Caco-2 (cell line): ENCODE results near the gene DEUP1. TPM values are rescaled to one million over a fixed set of nuclear protein-coding genes. Genes with fewer than 3 reads are reported as not detected.

Experiments used
- BruUV-seq: library from RNA; stranded (reverse); fragments of 400-500 nt; replicated peaks from 2 replicates; lab custom pipeline; 2021; lab: Mats Ljungman, UMichigan
- CTCF ChIA-PET: fragments of 300-600 bp; sonication (Branson Sonifier 250); formaldehyde crosslinking; loops from one replicate; lab custom pipeline; 2022; ENCODE audit warnings: antibody characterized with exemption; lab: Charles Lee
- POLR2A ChIA-PET: fragments of 300-600 bp; sonication (Branson Sonifier 250); formaldehyde crosslinking; loops from one replicate; lab custom pipeline; 2022; ENCODE audit warnings: antibody characterized with exemption; lab: Charles Lee
- DNase-seq, 2 experiments: peaks; one replicate each; pipeline versions ENCODE4 v3.0.0 to v3.0.0-alpha.2; 2020 to 2022
- H3K27me3 ChIP-seq: replicated peaks from 2 replicates; pipeline ENCODE4 v1.6.0; 2011; ENCODE audit warnings: low read length; ENCODE audit not compliant: control insufficient read depth, insufficient read depth
- H3K36me3 ChIP-seq: 2 replicates; pipeline ENCODE4 v1.5.1; 2011; ENCODE audit warnings: low read length; ENCODE audit not compliant: control insufficient read depth, insufficient read depth
- H3K4me1 ChIP-seq: fragments of 250-450 bp; sonication (Bioruptor Pico); 2 replicates; pipeline ENCODE4 v1.5.1; 2020; ENCODE audit warnings: mild to moderate bottlenecking
- H3K4me3 ChIP-seq: 2 replicates; pipeline ENCODE4 v1.5.1; 2011; ENCODE audit warnings: low read depth, mild to moderate bottlenecking, control low read depth, low read length
- H3K9me3 ChIP-seq: fragments of 250-450 bp; sonication (Bioruptor Pico); 2 replicates; pipeline ENCODE4 v1.5.1; 2020; ENCODE audit warnings: mild to moderate bottlenecking, moderate library complexity
- H3K27ac Mint-ChIP-seq: one replicate; pipeline ENCODE4 v1.8.0; 2022; ENCODE audit warnings: mixed read lengths; ENCODE audit not compliant: unreplicated experiment
- H3K27me3 Mint-ChIP-seq: one replicate; pipeline ENCODE4 v1.8.0; 2022; ENCODE audit warnings: mixed read lengths; ENCODE audit not compliant: insufficient read depth, unreplicated experiment
- H3K36me3 Mint-ChIP-seq: one replicate; pipeline ENCODE4 v1.8.0; 2022; ENCODE audit warnings: mild to moderate bottlenecking, mixed read lengths; ENCODE audit not compliant: insufficient read depth, unreplicated experiment
- H3K4me1 Mint-ChIP-seq: one replicate; pipeline ENCODE4 v1.8.0; 2022; ENCODE audit warnings: low read depth, mixed read lengths; ENCODE audit not compliant: unreplicated experiment
- H3K4me3 Mint-ChIP-seq: one replicate; pipeline ENCODE4 v1.8.0; 2022; ENCODE audit warnings: mild to moderate bottlenecking, moderate library complexity, mixed read lengths; ENCODE audit not compliant: unreplicated experiment
- H3K9me3 Mint-ChIP-seq: one replicate; pipeline ENCODE4 v1.8.0; 2022; ENCODE audit warnings: mixed read lengths; ENCODE audit not compliant: unreplicated experiment
- intact Hi-C: fragments of 100-400 bp; cut with micrococcal nuclease; formaldehyde crosslinking; loops from one replicate; pipeline ENCODE4 v1.10.0; 2022; ENCODE audit not compliant: unreplicated experiment
- total RNA-seq: library from RNA; stranded (reverse); gene quantifications from 2 replicates; pipeline ENCODE4 v1.2.3, GENCODE V29; 2022
- TF ChIP-seq, protein P1 (sequence below), 2 experiments: fragments of 200-600 bp in 1 of 2; IDR thresholded peaks; 1 replicate in 1 of 2; 2 replicates in 1 of 2; pipeline versions ENCODE4 v1.5.1 to v1.8.0; 2011 to 2022; ENCODE audit warnings: antibody characterized with exemption in 1 of 2, control low read depth in 1 of 2, inconsistent platforms in 1 of 2, low read depth in 1 of 2, low read length in 1 of 2, mild to moderate bottlenecking in 1 of 2, moderate library complexity in 1 of 2; ENCODE audit not compliant: insufficient read depth in 1 of 2, severe bottlenecking in 1 of 2, unreplicated experiment in 1 of 2

The DEUP1 gene
- total RNA-seq, 1 experiment from 2014 or later: 0.25 TPM

DNA sequence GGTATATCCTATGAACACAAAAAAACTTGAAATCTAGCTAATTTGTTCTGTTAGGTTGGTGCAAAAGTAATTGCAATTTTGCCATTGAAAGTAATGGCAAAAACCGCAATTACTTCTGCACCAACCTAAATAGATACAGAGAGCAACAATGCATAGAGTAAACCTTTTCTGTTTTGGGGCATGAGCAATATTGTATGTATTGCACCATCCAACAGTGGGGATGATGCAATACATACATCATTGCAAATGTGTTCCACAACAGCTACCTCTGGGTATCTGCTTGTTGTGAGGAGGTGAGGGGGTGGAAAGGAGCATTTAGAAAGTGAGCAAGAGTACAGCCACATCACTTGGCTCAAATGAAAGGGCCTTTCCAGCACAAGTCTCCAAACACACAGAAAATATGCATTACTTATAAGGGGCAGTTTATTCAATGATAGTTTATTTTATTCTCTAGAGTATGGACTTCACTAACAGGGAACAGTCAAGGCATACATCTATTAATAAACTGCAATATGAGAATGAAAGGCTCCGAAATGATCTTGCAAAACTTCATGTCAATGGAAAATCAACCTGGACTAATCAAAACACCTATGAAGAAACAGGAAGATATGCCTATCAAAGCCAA is 77.3 kb downstream of the DEUP1 start:
- H3K9me3 Mint-ChIP-seq: no peaks in the 10 kb centered on the region
- peaks cover 6% of the 10 kb centered on the region for H3K27me3 Mint-ChIP-seq
- Histone ChIP-seq H3K4me3 (no peak overlapping the region), H3K36me3 (no peaks in the 10 kb centered on the region), H3K4me1 (no peaks in the 10 kb centered on the region), H3K27me3 (no peaks in the 10 kb centered on the region), H3K9me3 (no peaks in the 10 kb centered on the region)
- intact Hi-C loops: no loop called here
- H3K27ac Mint-ChIP-seq: no peak overlapping the region
- CTCF ChIA-PET: no interaction called here
- DNase-seq: no peak
- no peaks in the 10 kb centered on the region for H3K36me3 Mint-ChIP-seq
- BruUV-seq: no TSS peak
- H3K4me1 Mint-ChIP-seq: no peaks in the 10 kb centered on the region
- TF ChIP-seq, protein P1, sequence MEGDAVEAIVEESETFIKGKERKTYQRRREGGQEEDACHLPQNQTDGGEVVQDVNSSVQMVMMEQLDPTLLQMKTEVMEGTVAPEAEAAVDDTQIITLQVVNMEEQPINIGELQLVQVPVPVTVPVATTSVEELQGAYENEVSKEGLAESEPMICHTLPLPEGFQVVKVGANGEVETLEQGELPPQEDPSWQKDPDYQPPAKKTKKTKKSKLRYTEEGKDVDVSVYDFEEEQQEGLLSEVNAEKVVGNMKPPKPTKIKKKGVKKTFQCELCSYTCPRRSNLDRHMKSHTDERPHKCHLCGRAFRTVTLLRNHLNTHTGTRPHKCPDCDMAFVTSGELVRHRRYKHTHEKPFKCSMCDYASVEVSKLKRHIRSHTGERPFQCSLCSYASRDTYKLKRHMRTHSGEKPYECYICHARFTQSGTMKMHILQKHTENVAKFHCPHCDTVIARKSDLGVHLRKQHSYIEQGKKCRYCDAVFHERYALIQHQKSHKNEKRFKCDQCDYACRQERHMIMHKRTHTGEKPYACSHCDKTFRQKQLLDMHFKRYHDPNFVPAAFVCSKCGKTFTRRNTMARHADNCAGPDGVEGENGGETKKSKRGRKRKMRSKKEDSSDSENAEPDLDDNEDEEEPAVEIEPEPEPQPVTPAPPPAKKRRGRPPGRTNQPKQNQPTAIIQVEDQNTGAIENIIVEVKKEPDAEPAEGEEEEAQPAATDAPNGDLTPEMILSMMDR (IDR thresholded peaks at IDR 0.05; ENCODE audit: insufficient read depth in 1 of 2, low read depth in 1 of 2, low read length in 1 of 2, severe bottlenecking in 1 of 2, unreplicated experiment in 1 of 2): no peak
- H3K4me3 Mint-ChIP-seq: no peak overlapping the region
- POLR2A ChIA-PET: no interaction called here

DNA sequence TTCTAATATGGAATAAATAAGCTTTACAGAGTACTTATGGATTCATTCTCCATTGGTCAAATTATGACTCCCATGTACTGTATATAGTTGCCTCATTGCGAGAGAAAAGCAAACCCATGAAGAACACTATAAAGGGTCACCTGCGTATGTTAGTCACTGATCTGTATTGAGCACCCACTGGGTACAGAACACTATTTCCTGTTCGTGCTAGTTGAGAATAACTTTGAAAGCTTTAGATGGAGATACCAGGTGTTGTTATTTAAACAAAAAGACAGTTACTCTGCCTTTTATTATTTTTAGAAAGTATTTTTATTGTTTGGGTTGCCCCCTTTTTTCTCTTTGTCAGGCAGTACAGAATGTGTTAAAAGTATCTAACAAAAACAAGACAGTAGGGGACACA is 79.9 kb downstream of the DEUP1 start:
- BruUV-seq: no TSS peak
- Mint-ChIP-seq H3K36me3 (no peaks in the 10 kb centered on the region), H3K4me1 (no peaks in the 10 kb centered on the region), H3K27ac (no peak overlapping the region), H3K9me3 (no peaks in the 10 kb centered on the region), H3K27me3 (peaks cover 4% of the 10 kb centered on the region), H3K4me3 (no peak overlapping the region)
- no peak for DNase-seq
- H3K36me3 ChIP-seq: no peaks in the 10 kb centered on the region
- no peak overlapping the region for H3K4me3 ChIP-seq
- H3K27me3 ChIP-seq: no peaks in the 10 kb centered on the region
- ChIA-PET POLR2A (no interaction called here), CTCF (no interaction called here)
- intact Hi-C loops: no loop called here
- TF ChIP-seq, protein P1 (IDR thresholded peaks at IDR 0.05; ENCODE audit: insufficient read depth in 1 of 2, low read depth in 1 of 2, low read length in 1 of 2, severe bottlenecking in 1 of 2, unreplicated experiment in 1 of 2): no peak
- H3K4me1 ChIP-seq: no peaks in the 10 kb centered on the region
- no peaks in the 10 kb centered on the region for H3K9me3 ChIP-seq

DNA sequence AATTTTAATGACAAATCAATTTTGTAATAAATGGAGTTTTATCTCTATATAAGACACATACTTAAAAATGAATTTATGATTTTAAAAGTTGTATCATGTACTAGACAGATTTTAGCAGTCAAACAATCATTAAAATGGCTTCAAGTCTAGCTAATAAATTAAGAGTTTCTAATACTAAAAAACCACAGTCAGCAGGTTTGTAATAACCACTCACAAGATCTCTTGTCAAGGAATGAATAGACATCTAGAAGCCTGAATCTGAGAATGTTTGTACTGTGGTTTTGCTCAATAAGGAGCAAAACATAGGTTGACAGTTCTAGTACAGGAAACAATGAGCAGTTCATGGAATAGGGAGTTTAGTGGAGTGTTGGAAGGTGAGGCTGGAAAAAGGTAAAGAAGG is 81.2 kb downstream of the DEUP1 start:
- no peaks in the 10 kb centered on the region for H3K27me3 Mint-ChIP-seq
- TF ChIP-seq, protein P1 (IDR thresholded peaks at IDR 0.05; ENCODE audit: insufficient read depth in 1 of 2, low read depth in 1 of 2, low read length in 1 of 2, severe bottlenecking in 1 of 2, unreplicated experiment in 1 of 2): no peak
- no TSS peak for BruUV-seq
- H3K4me1 ChIP-seq: no peaks in the 10 kb centered on the region
- no peaks in the 10 kb centered on the region for H3K36me3 Mint-ChIP-seq
- H3K27ac Mint-ChIP-seq: no peak overlapping the region
- no peak overlapping the region for H3K4me3 ChIP-seq
- DNase-seq: no peak
- no peaks in the 10 kb centered on the region for H3K27me3 ChIP-seq
- no peaks in the 10 kb centered on the region for H3K36me3 ChIP-seq
- intact Hi-C loops: no loop called here
- no peaks in the 10 kb centered on the region for H3K9me3 Mint-ChIP-seq
- H3K4me3 Mint-ChIP-seq: no peak overlapping the region
- ChIA-PET POLR2A (no interaction called here), CTCF (no interaction called here)
- no peaks in the 10 kb centered on the region for H3K9me3 ChIP-seq
- no peaks in the 10 kb centered on the region for H3K4me1 Mint-ChIP-seq
